ENCODE data around the gene USP48.
"Not testable (repeated sequence)": the region's sequence is repeated elsewhere in the genome, so short reads cannot be mapped to it uniquely, and the experiment has no call there.

Gene USP48

DNA sequence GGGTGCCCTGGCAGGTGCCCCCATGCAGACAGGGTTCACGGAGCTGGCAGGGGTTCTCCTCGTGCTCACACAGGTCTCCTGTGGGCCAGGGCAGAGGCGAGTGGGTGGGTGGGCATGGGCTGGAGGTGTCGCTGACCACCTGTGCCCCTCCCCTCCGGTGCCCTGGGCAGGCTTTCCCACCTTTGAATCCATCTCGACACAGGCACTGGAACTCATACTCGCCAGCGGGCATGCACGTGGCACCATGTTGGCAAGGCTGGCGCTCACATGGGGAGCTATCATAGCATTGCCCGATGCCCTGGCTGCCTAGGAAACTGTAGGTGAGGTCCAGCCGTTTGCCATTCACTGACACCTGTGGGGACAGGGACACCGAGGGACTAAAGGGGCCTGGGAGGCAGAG is 45.1 kb upstream of the USP48 start:
- ChIA-PET POLR2A (ENCODE audit: low non-redundant PET) (interaction anchor here (0.6 kb wide), 1 partner anchor 11 kb away, joined by 3 read pairs; no protein-coding TSS in a partner anchor), CTCF (interaction anchor here (0.6 kb wide), 1 partner anchor 150 kb away, joined by 6 read pairs; no protein-coding TSS in a partner anchor)
- no peak for DNase-seq (ENCODE audit: low spot score)
- TF ChIP-seq, protein P1, sequence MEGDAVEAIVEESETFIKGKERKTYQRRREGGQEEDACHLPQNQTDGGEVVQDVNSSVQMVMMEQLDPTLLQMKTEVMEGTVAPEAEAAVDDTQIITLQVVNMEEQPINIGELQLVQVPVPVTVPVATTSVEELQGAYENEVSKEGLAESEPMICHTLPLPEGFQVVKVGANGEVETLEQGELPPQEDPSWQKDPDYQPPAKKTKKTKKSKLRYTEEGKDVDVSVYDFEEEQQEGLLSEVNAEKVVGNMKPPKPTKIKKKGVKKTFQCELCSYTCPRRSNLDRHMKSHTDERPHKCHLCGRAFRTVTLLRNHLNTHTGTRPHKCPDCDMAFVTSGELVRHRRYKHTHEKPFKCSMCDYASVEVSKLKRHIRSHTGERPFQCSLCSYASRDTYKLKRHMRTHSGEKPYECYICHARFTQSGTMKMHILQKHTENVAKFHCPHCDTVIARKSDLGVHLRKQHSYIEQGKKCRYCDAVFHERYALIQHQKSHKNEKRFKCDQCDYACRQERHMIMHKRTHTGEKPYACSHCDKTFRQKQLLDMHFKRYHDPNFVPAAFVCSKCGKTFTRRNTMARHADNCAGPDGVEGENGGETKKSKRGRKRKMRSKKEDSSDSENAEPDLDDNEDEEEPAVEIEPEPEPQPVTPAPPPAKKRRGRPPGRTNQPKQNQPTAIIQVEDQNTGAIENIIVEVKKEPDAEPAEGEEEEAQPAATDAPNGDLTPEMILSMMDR (conservative IDR thresholded peaks at IDR 0.05; ENCODE audit: low read depth) = no peak
- no peak overlapping the region for H3K27ac ChIP-seq

DNA sequence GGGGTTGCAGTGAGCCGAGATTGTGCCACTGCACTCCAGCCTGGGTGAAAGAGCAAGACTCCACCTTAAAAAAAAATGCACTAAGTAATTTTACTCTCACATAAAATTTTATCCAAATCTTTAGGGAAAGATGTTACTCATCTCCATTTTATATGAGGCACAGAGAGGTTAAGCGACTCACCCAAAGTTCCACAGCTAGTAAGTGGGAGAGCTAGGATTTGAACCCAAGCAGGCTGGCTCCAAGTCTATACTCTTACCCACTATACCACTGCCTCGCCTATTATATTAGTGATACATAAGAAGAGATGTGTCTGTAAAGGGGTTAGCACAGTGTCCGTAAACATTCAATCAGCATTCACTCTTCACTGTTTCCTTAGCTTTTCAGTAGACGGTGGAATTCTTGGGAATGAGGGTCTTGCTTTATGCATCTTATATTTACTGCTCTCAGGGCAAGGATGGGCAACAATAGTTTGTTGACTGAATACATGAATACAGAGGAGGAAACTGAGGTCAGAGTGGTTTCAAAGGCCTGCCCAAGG is 44.3 kb upstream of the USP48 start:
- no peak for DNase-seq (ENCODE audit: low spot score)
- TF ChIP-seq, protein P1 (conservative IDR thresholded peaks at IDR 0.05; ENCODE audit: low read depth) = no peak
- CTCF ChIA-PET = no interaction called here
- H3K27ac ChIP-seq = no peak overlapping the region
- POLR2A ChIA-PET (ENCODE audit: low non-redundant PET) = interaction anchor here (0.5 to 0.6 kb wide), 2 partner anchors 10 to 46 kb away, joined by 3 read pairs; no protein-coding TSS in a partner anchor

DNA sequence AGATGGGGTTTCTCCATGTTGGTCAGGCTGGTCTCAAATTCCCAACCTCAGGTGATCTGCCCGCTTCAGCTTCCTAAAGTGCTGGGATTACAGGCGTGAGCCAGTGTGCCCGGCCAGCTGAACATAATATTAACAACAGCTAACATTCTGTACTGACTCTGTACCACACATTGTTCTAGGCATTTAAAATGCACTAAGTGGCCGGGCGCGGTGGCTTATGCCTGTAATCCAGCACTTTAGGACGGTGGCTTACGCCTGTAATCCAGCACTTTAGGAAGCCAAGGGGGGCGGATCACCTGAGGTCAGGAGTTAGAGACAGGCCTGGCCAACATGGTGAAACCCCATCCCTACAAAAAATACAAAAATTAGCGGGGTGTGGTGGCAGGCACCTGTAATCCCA is 43.7 kb upstream of the USP48 start:
- CTCF ChIA-PET; DNase-seq (ENCODE audit: low spot score); H3K27ac ChIP-seq: not testable (repeated sequence)
- POLR2A ChIA-PET (ENCODE audit: low non-redundant PET) = interaction anchor here (0.8 kb wide), 1 partner anchor 29 kb away, joined by 3 read pairs; no protein-coding TSS in a partner anchor

DNA sequence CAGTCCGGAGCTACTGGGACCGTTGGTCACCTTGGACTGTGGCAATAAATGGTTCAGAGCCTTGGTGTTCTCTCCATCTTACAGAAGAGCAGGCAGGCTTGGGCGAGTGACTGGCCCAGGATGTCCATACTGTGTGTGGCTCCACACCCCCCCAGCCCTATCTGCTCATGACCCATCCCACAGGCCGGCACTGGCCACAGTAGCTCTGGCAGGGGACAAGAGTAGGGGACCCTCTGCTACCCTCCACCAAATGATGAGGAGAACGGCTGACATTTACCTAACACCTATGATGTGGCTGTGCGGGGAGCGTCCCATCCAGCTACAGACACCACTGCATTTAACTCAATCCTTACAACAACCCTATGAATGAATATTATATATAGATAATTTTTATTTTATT is 42.4 kb upstream of the USP48 start:
- ChIA-PET CTCF (no interaction called here), POLR2A (ENCODE audit: low non-redundant PET) (no interaction called here)
- TF ChIP-seq, protein P1 (conservative IDR thresholded peaks at IDR 0.05; ENCODE audit: low read depth) = no peak
- DNase-seq (ENCODE audit: low spot score) = no peak
- no peak overlapping the region for H3K27ac ChIP-seq

DNA sequence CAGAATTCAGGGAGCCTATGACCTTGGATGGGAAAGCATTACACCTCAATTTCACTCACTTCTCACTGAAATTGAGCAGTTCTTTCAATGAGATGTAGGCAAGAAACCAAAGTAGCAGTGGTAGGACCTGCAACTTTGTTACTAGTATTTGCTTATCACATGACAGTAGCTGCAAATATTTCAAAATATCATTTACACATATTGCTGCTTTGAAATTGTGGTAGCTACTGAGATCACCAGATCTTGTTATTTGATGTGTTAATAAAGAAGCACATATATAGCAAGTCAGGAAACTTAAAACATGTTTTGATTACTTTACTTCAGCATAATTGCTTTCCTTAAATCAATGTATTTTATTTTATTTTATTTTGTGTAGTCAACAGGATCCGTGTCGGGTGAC is 42.0 kb upstream of the USP48 start:
- DNase-seq (ENCODE audit: low spot score) = no peak
- ChIA-PET CTCF (no interaction called here), POLR2A (ENCODE audit: low non-redundant PET) (no interaction called here)
- no peak overlapping the region for H3K27ac ChIP-seq
- TF ChIP-seq, protein P1 (conservative IDR thresholded peaks at IDR 0.05; ENCODE audit: low read depth) = no peak

DNA sequence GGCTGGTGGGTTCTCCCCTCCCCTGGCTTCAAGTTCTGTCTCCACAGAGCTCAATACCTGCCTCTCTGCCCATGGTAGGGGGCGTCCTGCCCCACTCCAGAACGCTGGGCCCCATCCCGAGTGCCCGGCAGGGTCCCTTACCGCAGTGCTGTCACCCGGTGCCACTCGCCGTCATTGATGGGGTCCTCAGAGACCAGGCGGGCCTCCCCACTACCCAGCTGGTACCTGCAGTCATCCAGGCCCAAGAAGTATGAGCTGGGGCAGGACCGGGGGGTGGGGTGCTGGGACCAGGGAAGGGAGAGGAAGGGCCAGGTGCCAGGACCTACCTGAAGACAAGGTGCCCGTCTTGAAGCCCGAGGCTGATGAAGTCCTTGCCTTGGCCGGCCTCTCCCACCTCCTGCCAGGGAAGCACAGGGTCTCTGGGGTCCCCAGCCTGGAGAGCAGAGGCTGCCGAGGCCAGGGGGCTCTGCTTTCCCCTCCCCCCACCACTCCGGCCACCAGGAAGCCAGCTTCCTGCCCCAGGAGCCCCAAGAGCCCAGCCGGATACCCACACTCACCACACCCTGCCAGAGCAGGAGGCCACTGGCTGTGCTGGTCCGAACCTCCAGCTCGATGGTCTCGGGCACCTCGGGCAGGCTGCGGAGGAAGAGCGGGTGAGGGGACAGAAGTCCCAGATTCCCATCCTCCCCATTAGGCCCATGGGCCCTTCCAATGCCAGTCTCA is 41.2 kb upstream of the USP48 start:
- no peak overlapping the region for H3K27ac ChIP-seq
- no peak for DNase-seq (ENCODE audit: low spot score)
- POLR2A ChIA-PET (ENCODE audit: low non-redundant PET) = no interaction called here
- CTCF ChIA-PET = no interaction called here
- TF ChIP-seq, protein P1 (conservative IDR thresholded peaks at IDR 0.05; ENCODE audit: low read depth) = no peak
